ENCODE measurements around the gene NEMP2. TPM values are rescaled to one million over a fixed set of nuclear protein-coding genes. Genes with fewer than 3 reads are reported as not detected.
A peak's percentile ranks its signal among the peaks of the same experiment; 100 is the strongest.
"Not testable (repeated sequence)": the region's sequence is repeated elsewhere in the genome, so short reads cannot be mapped to it uniquely, and the experiment has no call there.

Gene NEMP2
- total and polyA plus RNA-seq, 4 donors = 0.67 to 6.1 (median 2.8) TPM

- Histone ChIP-seq H3K27me3 (ENCODE audit: control insufficient read depth in 4 of 4, insufficient read depth in 4 of 4, low read length in 3 of 4) (no peaks in the 10 kb centered on the region), H3K9me3 (ENCODE audit: control insufficient read depth in 4 of 4, low read length in 3 of 4) (no peaks in the 10 kb centered on the region), H3K4me1 (ENCODE audit: control insufficient read depth in 4 of 4, insufficient read depth in 4 of 4, low read length in 3 of 4) (no peaks in the 10 kb centered on the region), H3K9ac (ENCODE audit: low read depth in 1 of 2, low read length in 2 of 2) (no peak overlapping the region), H3K27ac (ENCODE audit: low read depth in 1 of 2, low read length in 2 of 2) (no peak overlapping the region), H3K36me3 (ENCODE audit: control insufficient read depth in 4 of 4, insufficient read depth in 3 of 4, low read depth in 1 of 4, low read length in 3 of 4) (peaks cover 0 to 3% (median 0%) of the 10 kb centered on the region in 4 donors), H3K4me3 (ENCODE audit: low read depth in 1 of 3, low read length in 3 of 3) (no peak overlapping the region)
- no peak for DNase-seq (ENCODE audit: low spot score)
- 88% methylated on average over 5 of the region's 5 CpGs for WGBS
- TF ChIP-seq YY1 (IDR thresholded peaks at IDR 0.05) (no peak), HNF4A (conservative IDR thresholded peaks at IDR 0.05) (no peak), HNF4G (IDR thresholded peaks at IDR 0.05) (no peak), REST (IDR thresholded peaks at IDR 0.05) (no peak), SP1 (IDR thresholded peaks at IDR 0.05) (no peak), FOXA1 (IDR thresholded peaks at IDR 0.05) (no peak), NR2F2 (IDR thresholded peaks at IDR 0.05) (no peak), RXRA (IDR thresholded peaks at IDR 0.05) (no peak), EGR1 (IDR thresholded peaks at IDR 0.05; ENCODE audit: low read depth in 2 of 2) (no peak), FOXA2 (IDR thresholded peaks at IDR 0.05) (no peak), GABPA (IDR thresholded peaks at IDR 0.05 in 1 of 2, conservative IDR thresholded peaks at IDR 0.05 in 1 of 2) (no peak), ATF3 (IDR thresholded peaks at IDR 0.05) (no peak)
Measured at GRCh38 chr2:190512539-190513095, 21.9 kb downstream of the NEMP2 start.

- no peak for DNase-seq (ENCODE audit: low spot score)
- WGBS = 66% methylated on average over 2 of the region's 2 CpGs
- H3K9me3 ChIP-seq (ENCODE audit: control insufficient read depth in 4 of 4, low read length in 3 of 4) = no peaks in the 10 kb centered on the region
- TF ChIP-seq RXRA (IDR thresholded peaks at IDR 0.05) (no peak), RAD21 (IDR thresholded peaks at IDR 0.05) (peak; percentile 83 to 87), EGR1 (IDR thresholded peaks at IDR 0.05; ENCODE audit: low read depth in 2 of 2) (no peak)
- TF ChIP-seq, protein P1, sequence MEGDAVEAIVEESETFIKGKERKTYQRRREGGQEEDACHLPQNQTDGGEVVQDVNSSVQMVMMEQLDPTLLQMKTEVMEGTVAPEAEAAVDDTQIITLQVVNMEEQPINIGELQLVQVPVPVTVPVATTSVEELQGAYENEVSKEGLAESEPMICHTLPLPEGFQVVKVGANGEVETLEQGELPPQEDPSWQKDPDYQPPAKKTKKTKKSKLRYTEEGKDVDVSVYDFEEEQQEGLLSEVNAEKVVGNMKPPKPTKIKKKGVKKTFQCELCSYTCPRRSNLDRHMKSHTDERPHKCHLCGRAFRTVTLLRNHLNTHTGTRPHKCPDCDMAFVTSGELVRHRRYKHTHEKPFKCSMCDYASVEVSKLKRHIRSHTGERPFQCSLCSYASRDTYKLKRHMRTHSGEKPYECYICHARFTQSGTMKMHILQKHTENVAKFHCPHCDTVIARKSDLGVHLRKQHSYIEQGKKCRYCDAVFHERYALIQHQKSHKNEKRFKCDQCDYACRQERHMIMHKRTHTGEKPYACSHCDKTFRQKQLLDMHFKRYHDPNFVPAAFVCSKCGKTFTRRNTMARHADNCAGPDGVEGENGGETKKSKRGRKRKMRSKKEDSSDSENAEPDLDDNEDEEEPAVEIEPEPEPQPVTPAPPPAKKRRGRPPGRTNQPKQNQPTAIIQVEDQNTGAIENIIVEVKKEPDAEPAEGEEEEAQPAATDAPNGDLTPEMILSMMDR (IDR thresholded peaks at IDR 0.05; ENCODE audit: low read depth, low read length, missing input control) = peak; percentile 48
- H3K4me1 ChIP-seq (ENCODE audit: control insufficient read depth in 4 of 4, insufficient read depth in 4 of 4, low read length in 3 of 4) = no peaks in the 10 kb centered on the region
- H3K36me3 ChIP-seq (ENCODE audit: control insufficient read depth in 4 of 4, insufficient read depth in 3 of 4, low read depth in 1 of 4, low read length in 3 of 4) = peaks cover 0 to 3% (median under 1%) of the 10 kb centered on the region in 4 donors
- H3K27me3 ChIP-seq (ENCODE audit: control insufficient read depth in 4 of 4, insufficient read depth in 4 of 4, low read length in 3 of 4) = no peaks in the 10 kb centered on the region
- no peak overlapping the region for H3K4me3 ChIP-seq (ENCODE audit: low read depth in 1 of 3, low read length in 3 of 3)
- H3K9ac ChIP-seq (ENCODE audit: low read depth in 1 of 2, low read length in 2 of 2) = no peak overlapping the region
- H3K27ac ChIP-seq (ENCODE audit: low read depth in 1 of 2, low read length in 2 of 2) = no peak overlapping the region
Measured at GRCh38 chr2:190511104-190511503, 23.4 kb downstream of the NEMP2 start.

DNA sequence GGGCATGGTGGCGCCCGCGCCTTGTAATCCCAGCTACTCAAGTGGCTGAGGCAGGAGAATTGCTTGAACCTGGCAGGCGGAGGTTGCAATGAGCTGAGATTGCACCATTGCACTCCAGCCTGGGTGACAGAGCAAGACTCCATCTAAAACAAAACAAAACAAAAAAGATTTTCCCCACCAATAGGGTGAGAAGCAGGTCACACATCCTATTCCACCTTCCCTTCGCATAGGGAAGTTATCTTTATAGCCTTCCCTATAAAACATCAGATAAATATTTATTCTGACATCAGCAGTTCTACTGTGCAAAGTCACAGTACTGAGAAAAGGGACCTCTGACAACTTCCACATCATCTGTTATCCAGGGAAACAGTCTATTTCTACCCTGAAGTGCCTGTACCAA, 24.6 kb downstream of the NEMP2 start:
- not testable (repeated sequence) for H3K9ac ChIP-seq (ENCODE audit: low read depth in 1 of 2, low read length in 2 of 2); H3K4me3 ChIP-seq (ENCODE audit: low read depth in 1 of 3, low read length in 3 of 3); H3K27ac ChIP-seq (ENCODE audit: low read depth in 1 of 2, low read length in 2 of 2); H3K4me1 ChIP-seq (ENCODE audit: control insufficient read depth in 4 of 4, insufficient read depth in 4 of 4, low read length in 3 of 4); H3K9me3 ChIP-seq (ENCODE audit: control insufficient read depth in 4 of 4, low read length in 3 of 4); H3K36me3 ChIP-seq (ENCODE audit: control insufficient read depth in 4 of 4, insufficient read depth in 3 of 4, low read depth in 1 of 4, low read length in 3 of 4); DNase-seq (ENCODE audit: low spot score); H3K27me3 ChIP-seq (ENCODE audit: control insufficient read depth in 4 of 4, insufficient read depth in 4 of 4, low read length in 3 of 4)
- 93% methylated on average over 5 of the region's 5 CpGs for WGBS
